HG02588 (cell line): ENCODE results near the gene ADGRA1.
"Not testable (repeated sequence)": the region's sequence is repeated elsewhere in the genome, so short reads cannot be mapped to it uniquely, and the experiment has no call there.

Experiments used
- ATAC-seq: cut with Tn5 transposase; IDR thresholded peaks from one replicate; pipeline ENCODE4 v1.9.1; 2021; ENCODE audit warnings: mild to moderate bottlenecking, moderate library complexity; ENCODE audit not compliant: unreplicated experiment

Gene ADGRA1

DNA sequence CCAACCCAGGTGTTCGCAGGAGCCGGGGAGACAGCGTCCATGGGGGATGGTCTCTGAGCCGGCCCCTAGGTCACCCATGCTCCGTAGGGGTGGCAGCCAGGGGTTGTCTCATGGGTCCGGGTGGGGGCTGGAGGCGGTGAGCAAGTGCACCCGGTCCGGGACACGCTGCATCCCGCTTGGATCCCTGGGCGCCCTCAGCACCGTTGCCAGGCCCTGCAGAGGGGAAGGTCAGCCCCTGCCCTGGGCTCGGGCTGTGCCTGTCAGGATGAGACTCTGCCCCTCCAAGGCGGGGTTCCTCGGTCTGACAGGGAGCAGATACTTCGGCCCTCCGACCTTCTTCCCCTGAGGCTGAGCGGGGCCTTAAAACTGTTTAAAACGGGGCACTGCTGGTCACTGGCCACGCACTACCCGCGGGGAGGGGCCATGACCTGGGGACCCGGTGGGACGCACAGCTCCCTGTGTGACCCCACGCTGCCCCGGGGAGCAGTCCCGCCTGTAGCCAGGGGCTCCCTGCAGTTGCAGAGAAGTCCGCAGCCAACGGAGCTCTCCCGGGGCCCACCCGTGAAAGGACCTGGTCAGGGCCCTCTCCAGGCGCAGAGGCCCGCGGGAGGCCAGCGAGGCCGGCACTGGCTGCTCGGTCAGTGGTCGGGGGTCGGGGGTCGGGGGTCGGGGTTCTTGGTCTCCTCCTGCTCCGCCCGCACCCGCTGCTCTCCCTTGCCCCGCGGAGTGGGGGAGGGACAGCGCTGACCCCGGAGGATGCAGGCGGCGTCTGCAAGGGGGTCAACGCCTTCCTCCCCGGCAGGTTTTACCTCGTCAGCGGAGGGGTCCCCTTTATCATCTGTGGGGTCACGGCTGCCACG, 38.9 kb downstream of the ADGRA1 start:
- ATAC-seq: no peak

DNA sequence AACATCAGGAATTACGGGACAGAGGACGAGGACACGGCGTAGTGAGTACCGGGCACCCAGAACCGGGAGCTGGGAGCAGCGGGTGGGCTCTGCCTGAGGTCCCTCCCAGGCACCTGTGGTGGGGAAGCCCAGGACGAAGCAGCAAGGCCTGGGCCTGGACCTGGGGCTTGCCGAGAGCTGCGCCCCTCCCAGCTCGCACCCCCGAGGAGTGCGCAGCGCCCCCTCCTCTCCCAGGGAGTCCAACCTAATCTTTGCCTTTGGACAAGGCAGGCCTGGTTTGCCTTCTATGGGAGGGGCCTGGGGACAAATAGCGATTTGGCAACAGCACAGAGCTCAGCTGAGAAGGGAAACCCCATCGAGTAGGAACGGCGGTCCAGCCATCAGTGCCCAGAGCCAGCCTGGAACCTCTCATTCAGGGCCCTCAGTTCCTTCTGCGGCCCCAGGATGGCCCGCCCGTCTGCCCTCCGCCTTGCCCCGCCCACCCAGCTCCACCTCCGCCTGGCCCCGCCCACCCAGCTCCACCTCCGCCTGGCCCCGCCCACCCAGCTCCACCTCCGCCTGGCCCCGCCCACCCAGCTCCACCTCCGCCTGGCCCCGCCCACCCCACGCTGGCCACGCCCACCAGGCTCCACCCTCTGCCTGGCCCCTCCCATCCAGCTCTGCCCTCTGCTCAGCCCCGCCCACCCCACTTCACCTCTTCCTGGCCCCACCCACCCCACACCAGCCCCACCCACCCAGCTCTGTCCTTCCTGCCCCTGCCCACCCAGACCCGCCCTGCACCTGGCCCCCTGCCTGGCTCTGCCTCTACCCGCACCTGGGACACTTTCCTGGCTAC, 39.8 kb downstream of the ADGRA1 start:
- ATAC-seq: no peak

DNA sequence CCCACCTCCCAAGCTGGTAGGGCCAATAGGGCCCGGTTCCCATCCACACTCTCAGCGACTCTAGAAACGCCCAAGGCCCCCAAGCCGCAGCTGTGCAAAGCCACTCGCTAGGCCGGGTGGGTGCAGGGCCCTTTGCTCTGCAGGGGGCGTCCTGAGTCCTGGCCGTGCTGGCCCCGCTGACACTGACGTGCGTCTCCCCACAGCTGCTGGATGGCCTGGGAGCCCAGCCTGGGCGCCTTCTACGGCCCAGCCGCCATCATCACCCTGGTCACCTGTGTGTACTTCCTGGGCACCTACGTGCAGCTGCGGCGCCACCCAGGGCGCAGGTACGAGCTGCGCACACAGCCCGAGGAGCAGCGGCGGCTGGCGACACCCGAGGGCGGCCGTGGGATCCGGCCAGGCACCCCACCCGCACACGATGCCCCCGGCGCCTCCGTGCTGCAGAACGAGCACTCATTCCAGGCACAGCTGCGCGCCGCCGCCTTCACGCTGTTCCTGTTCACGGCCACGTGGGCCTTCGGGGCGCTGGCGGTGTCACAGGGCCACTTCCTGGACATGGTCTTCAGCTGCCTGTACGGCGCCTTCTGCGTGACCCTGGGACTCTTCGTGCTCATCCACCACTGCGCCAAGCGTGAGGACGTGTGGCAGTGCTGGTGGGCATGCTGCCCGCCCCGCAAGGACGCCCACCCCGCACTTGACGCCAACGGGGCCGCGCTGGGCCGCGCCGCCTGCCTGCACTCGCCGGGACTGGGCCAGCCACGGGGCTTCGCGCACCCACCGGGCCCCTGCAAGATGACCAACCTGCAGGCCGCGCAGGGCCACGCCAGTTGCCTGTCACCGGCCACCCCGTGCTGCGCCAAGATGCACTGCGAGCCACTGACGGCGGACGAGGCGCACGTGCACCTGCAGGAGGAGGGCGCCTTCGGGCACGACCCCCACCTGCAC, 40.7 kb downstream of the ADGRA1 start:
- no peak for ATAC-seq

DNA sequence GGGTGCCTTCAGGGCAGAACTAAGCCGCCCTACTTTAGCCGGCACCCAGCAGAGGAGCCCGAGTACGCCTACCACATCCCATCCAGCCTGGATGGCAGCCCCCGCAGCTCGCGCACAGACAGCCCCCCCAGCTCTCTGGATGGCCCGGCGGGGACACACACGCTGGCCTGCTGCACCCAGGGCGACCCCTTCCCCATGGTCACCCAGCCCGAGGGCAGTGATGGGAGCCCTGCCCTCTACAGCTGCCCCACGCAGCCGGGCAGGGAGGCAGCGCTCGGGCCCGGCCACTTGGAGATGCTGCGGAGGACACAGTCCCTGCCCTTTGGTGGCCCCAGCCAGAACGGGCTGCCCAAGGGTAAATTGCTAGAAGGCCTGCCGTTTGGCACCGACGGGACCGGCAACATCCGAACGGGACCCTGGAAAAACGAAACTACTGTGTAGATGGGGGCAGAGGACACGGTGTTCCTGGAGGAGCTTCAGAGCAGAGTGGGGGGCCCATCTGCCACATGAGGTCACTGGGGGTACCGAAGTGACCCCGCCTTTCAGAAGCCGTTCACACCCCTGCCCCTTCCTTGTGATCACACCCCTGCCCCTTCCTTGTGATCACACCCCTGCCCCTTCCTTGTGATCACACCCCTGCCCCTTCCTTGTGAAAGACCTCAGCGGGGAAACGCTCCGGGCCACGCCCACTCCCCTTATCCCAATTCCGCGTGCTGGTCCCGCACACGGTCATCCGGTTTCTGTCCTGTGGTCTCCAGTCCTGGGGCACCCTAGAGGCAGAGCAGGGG, 41.5 kb downstream of the ADGRA1 start:
- ATAC-seq: no peak

DNA sequence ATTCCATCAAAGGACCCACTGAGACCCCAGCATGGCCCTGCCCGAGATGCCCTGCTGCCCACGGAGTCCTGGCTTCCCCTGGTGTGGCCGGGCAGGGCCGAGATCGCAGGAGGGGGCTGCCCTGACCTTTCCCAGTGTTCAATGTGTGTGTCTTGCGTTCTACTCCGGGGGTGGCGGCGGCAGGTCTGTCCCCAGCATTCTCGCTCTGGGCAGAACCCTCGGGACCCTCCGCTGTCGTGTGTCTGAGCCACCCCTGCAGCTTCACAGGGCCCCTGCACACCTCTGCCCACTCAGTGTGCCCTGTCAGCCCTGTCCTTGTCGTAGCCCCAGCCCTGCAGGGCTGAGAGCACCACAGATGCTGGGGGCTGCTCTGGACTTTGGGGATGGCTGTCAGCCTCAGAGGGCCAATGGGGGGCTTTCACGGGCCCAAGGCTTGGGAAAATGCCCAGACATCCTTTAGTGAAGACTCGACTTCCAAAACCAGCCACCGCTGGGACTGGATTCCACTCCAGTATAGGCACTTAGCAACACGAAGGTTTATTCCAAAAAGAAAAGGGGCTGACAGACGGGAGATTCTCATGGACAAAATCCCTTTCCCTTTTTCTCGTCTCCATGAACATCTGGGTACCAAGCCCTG, 42.3 kb downstream of the ADGRA1 start:
- ATAC-seq: no peak

DNA sequence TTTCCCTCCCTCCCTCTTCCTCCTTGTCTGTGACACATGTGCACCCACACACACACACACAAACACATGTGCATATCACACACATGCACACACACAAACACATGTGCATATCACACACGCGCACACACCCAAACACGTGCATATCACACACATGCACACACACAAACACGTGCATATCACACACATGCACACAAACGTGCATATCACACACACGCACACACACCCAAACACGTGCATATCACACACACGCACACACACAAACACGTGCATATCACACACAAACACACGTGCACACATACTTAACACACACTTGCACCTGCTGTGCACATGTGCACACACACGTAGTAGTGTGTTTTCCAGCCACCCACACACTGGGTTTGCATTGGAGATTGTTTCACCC, 42.9 kb downstream of the ADGRA1 start:
- ATAC-seq: no peak

DNA sequence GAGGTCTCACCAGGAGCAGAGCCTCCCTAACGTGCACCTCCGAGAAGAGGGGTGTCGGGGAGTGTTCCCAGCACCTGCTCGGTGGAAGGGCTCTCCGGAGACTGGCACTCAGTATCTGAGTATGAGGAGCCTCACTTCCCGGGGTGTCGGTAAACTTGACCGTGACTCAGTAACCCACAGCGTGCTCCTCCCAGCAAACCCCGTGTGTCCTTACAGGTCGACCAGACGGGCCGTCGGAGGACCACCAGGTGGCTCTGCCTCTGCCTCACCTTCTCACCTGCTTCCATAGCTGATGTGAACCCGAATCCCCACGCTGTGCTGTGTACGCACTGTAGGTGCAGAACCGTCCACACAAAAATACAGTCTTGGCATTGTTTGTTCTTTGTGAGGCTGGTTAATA, 43.3 kb downstream of the ADGRA1 start:
- ATAC-seq: no peak

DNA sequence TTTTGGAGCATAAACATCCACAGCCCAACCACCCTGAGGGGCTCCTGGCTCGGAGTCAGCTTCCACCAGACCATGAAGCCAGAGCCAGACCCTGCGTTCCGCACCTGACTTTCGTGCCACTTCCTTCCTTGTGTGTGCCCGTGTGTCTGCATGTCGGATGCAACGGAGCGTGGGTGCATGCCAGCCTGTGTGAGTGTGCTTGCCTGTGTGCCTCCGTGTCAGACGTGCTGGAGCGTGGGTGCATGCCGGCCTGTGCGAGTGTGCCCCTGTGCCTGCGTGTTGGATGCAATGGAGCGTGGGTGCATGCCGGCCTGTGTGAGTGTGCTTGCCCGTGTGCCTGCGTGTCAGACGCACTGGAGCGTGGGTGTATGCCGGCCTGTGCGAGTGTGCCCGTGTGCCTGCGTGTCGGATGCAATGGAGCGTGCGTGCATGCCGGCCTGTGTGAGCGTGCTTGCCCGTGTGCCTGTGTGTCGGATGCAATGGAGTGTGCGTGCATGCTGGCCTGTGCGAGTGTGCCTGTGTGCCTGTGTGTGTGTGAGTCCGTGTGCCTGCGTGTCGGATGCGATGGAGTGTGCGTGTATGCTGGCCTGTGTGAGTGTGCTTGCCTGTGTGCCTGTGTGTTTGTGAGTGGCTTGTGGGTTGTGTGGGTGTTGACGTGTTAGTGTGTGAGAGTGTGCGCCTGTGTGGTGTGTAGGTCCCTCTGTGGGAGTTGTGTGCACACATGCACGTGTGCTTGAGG, 44.2 kb downstream of the ADGRA1 start:
- ATAC-seq: no peak

DNA sequence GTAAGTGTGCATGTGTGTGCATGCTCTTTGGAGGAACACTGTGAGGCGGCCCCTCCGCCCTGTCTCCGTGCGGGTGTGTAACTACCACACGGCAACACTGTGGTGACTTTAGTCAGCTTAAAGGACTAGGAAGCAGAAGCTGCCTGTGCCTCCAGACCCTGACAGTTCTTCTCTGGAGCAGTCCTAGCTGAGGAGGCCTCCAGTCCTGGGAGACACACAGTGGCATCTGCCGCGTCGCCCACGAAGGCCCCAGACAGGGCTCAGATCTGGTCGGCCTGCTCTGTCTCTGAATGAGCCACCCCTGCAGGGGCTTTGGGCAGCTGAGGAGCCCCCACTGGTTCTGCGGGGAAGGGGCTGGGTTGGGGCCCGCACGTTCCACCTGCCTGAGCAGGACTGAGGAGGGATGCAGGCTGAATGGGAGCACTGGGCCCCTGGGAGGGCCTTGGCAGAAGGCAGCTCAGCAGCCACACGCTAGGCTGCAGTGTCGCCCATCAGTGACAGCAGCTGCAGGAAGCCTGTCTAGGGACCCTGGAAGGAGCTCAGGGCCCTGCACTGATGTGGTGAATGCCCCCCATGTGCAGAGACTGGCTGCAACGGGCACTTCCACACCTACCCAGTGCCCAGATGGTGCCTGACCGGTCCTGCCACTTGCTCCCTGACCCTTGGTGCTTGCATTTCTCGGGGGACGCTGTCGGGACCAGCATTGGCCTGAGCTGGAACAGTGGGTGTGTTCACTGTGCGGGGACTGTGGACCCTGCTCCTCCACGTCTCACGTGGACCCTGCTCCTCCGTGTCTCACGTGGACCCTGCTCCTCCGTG, 45.0 kb downstream of the ADGRA1 start:
- no peak for ATAC-seq

DNA sequence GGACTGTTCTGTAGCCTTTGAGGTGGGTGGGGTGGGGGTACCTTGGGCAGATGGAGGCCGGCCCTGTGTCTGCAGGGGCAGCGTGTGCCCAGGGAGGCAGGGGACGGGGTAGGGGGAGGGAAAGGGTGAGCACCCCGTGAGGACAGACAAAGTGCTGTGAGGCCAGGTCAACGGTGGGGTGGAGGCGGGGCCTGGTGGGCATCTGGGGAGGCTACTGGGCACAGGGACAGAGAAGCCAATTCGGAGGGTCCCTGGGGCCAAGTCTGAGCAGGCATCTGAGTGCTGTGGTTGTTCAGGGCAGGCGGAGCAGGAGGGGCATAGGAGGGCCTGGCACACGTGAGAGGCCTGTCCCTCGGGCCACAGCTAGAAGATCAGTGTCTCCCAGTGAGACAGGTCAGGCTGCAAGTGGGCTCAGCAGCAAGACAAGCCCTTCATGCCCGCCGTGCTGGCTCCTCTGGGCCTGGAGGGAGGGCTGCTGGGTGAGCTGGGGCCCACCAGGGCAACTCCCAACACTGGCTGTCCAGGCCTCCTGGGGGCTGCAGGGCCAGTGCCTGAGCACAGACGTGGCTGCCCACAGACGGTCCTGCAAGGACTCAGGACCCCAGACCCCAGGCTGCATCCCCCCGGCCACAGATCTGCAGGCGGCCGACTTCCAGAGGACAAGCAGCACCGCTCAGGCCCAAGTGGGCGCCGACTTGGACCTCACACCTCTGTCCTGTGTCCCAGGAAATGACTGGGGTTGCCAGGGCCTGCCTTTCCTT, 45.9 kb downstream of the ADGRA1 start:
- ATAC-seq: no peak

DNA sequence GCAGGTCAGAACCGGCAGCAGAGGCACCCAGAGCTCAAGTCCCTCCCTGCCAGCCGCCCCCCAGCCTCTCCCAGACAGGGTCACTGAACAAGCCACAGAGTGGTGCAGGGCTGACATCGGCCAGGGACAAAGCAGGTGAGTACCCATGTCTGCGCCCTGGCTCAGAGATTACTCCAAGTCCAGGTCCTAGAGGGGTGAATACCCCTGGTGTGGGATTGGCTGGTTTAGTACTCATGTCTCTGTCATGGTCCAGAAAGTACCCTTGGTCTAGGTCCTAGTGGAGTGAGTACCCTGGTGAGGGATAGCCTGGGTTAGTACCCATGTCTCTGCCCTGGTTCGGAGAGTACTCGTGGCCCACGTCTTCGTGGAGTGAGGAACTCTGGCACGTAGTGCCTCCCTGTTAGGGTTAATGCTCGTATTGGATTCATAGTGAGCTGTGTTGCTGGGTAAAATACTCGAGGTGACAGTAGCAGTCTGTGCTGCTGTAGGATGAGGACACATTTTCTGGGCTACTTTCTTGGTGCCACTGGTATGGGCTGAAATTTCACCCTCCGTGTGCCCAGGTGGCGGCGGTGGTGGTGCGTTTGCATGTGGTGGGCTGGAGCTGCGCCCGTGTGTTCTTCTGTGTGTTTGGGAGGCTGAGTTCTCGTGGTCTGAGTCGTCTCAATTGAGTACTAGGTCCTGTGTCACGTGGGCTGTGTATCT, 46.8 kb downstream of the ADGRA1 start:
- ATAC-seq: no peak

DNA sequence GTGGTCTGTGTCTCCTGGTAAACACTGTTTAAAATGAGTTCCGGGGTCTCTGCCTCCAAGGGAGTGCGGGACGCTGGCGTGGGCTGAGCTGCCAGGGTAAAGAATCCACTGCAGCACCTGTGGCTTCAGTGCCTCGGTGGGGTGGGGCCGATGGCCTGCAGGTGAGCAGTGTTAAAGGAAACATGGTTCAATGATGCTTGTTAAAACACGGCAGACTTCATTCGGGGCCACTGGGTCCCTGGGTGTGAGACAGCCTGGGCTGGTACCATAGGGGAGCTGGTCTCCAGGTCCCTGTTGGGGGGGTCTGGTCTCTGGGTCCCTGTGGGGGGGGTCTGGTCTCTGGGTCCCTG, 47.4 kb downstream of the ADGRA1 start:
- no peak for ATAC-seq

DNA sequence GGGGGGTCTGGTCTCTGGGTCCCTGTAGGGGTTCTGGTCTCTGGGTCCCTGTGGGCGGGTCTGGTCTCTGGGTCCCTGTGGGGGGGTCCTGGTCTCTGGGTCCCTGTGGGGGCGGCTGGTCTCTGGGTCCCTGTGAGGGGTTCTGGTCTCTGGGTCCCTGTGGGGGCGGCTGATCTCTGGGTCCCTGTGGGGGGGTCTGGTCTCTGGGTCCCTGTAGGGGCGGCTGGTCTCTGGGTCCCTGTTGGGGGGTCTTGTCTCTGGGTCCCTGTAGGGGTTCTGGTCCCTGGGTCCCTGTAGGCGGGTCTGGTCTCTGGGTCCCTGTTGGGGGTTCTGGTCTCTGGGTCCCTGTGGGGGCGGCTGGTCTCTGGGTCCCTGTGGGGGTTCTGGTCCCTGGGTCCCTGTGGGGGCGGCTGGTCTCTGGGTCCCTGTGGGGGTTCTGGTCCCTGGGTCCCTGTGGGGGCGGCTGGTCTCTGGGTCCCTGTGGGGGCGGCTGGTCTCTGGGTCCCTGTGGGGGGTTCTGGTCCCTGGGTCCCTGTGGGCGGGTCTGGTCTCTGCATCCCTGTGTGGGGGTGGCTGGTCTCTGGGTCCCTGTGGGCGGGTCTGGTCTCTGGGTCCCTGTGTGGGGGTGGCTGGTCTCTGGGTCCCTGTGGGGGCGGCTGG, 49.9 kb downstream of the ADGRA1 start:
- ATAC-seq: not testable (repeated sequence)

DNA sequence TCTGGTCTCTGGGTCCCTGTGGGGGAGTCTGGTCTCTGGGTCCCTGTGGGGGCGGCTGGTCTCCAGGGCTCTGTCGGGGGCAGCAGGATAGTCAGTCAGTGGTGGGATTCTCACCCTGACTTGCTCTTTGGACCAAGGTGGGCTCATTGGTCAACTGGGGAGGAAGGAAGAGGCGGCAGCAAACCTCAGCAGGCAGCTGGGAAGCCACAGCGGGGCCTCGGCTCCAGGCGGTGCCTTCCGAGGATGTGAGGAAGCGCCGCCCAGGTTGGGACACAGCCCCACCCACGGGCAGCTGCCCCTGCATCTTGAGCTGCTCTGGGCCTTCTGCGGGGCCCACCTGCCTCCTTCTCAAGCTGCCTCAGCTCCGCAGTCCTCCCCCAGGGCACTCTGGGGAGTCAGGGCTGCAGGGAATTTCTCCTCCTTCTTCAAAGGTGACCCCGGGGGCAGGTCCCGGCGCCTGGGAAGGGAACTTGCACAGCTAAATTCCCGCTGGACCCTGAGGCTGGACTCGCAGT, 51.9 kb downstream of the ADGRA1 start:
- no peak for ATAC-seq

DNA sequence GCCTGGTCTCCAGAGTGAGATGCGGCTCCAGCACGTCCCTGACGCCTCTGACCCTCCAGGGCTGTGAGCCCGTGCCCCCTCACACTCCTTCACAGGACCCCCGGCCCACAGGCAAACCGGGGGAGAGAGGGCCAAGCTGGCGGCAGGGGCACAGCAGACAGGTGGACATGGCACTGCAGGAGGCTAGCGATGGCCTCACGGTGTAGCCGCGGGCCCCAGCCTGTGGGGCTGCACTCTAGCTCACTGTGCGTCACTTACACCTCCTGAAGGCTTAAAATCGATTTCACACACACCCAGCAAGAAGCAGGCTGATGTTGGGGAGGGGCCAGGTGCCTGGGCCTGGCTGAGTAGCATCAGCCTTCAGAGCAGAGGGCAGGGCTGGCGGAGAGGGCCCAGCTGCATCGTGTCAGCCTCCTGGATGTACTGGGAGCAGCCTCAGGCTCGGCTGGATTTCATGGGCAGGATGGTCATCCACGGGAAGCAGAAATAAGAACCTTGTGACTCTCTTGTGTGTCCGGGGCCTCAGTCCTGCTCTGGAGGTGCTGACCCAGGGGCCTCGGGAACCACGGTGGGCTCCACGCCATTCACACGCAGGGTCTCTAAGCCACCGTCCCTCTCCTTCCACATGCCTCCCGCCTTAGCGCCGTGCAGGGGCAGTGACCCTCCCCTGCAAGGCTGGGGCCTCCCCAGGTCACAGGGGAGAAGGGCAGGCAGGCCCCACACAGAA, 52.9 kb downstream of the ADGRA1 start:
- ATAC-seq: no peak
